Muscle layer of duodenum (tissue), 2 donors: ENCODE results near the gene ACOX3.
"Not testable (repeated sequence)": the region's sequence is repeated elsewhere in the genome, so short reads cannot be mapped to it uniquely, and the experiment has no call there.

Experiments used
- H3K27ac ChIP-seq: one replicate; pipeline ENCODE4 v1.7.0; 2013; ENCODE audit warnings: mild to moderate bottlenecking, low read length
- H3K27me3 ChIP-seq: one replicate; pipeline ENCODE4 v1.7.0; 2013; ENCODE audit warnings: low read depth, mild to moderate bottlenecking, control low read depth, low read length
- H3K36me3 ChIP-seq, 2 donors: one replicate each; pipeline ENCODE4 v1.7.0; 2013; ENCODE audit warnings: low read length in 2 of 2, control low read depth in 1 of 2, mild to moderate bottlenecking in 1 of 2; ENCODE audit not compliant: insufficient read depth in 2 of 2, control insufficient read depth in 1 of 2
- H3K4me1 ChIP-seq, 2 donors: one replicate each; pipeline ENCODE4 v1.7.0; 2013; ENCODE audit warnings: low read length in 2 of 2, mild to moderate bottlenecking in 2 of 2, control low read depth in 1 of 2, moderate library complexity in 1 of 2; ENCODE audit not compliant: insufficient read depth in 2 of 2, control insufficient read depth in 1 of 2
- H3K4me3 ChIP-seq, 2 donors: one replicate each; pipeline ENCODE4 v1.7.0; 2013; ENCODE audit warnings: low read length in 2 of 2, low read depth in 1 of 2, mild to moderate bottlenecking in 1 of 2
- H3K9me3 ChIP-seq, 2 donors: one replicate each; pipeline ENCODE4 v1.7.0; 2013; ENCODE audit warnings: low read length in 2 of 2, control low read depth in 1 of 2, mild to moderate bottlenecking in 1 of 2; ENCODE audit not compliant: control insufficient read depth in 1 of 2
- donor health status: healthy.

Gene ACOX3

DNA sequence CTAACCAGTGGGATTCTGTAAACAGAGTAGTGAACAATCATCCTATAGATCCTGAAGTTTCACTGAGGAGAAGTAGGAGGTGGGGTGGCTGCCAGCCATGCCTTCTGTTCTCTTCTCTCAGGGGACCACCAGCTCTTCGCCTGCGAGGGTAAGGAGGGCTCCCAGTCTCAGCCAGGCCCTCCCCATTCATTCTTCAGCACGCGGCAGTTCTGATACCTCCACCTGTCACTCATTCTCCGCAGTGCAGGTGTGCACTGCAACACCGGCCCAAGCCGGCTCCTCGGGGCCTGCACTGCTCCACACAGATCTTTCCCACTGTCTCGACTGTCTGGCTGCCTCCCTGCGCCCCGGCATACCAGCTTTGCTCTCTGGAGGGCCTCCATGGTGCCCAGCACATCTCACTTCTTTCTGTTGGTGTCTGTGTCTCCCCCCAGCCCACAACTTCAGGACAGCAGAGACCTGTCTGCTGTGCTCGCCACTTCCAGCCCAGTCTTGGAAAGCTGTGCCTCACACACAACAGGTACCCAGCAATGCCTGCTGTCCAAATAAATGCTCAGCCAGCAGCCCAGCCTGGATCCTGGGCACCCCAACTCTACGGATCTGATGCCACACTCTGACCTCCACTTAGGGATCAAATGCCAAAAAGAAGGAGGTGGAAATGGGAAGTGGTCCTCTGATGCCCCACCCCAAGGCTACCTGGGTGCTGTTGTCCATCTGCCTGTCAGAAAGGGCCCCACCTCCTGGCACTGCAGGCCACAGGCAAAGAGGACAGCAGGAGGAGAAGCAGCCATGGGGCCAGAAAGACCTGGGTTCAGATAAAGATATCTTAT is 29.0 kb downstream of the ACOX3 start:
- Histone ChIP-seq H3K27ac (no peak overlapping the region), H3K4me1 (peaks cover 0 to 13% of the 10 kb centered on the region in 2 donors), H3K9me3 (no peaks in the 10 kb centered on the region), H3K27me3 (no peaks in the 10 kb centered on the region), H3K4me3 (no peak overlapping the region), H3K36me3 (peaks cover 25 to 70% of the 10 kb centered on the region in 2 donors)

DNA sequence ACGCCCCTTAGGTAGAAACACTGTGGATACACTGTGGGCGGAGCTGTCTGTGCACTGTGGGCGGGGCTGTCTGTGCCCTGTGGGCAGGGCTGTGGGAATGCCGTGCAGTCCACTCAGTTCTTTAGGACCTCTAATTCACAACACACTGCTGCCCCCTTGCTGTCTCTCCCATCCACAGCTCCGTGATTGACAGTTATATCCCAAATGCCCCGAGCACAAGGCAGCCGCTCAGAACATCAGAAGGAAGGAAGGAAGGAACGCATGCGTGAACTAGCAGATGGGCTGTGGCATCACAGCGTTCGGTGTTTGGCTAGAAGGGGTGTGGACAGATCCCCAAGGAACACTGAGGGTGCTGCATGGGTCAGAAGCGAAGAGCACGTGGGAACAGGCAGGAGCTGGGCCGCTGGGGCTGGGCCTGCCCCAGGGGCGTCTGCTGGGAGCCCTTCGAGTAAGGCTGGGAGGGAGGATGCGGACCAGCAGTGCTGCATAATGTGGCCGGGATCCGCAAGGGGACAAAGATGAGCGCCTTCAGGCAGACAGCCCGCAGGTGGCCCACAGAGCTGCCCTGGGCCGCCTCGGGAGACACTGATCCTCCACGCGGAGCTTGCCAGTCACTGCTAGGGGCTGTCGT is 29.8 kb downstream of the ACOX3 start:
- Histone ChIP-seq H3K36me3 (peaks cover 21 to 67% of the 10 kb centered on the region in 2 donors), H3K4me1 (peaks cover 0 to 13% of the 10 kb centered on the region in 2 donors), H3K27me3 (no peaks in the 10 kb centered on the region), H3K4me3 (no peak overlapping the region), H3K27ac (no peak overlapping the region), H3K9me3 (no peaks in the 10 kb centered on the region)

DNA sequence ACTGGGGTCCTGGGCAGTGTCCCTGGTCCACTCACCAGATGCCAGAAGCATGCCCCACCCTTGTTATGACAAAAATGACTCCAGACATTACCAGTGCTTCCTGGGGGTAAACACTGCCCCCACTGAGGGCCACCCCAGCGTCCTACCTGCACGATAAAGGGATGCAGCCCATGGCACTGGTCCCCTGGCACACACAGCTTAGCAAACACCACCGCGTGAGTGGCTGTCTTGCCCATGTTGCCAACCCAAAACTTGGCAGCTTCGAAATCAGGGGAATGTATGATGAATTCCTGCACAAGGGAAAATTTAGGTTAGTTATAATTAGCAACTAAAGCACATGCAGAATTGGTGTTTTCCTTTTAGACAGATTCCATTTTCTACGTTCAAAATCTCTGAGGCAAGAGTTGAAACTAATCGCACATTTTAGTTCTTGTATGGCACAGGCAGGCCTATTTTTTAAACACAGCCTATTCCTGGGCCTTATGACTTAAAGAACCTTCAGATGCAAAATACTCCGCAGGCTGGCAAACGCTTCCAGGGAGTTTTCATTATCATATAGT is 30.4 kb downstream of the ACOX3 start:
- Histone ChIP-seq H3K4me3 (no peak overlapping the region), H3K27ac (no peak overlapping the region), H3K36me3 (peaks cover 25 to 70% of the 10 kb centered on the region in 2 donors), H3K4me1 (peaks cover 0 to 13% of the 10 kb centered on the region in 2 donors), H3K27me3 (no peaks in the 10 kb centered on the region), H3K9me3 (no peaks in the 10 kb centered on the region)

DNA sequence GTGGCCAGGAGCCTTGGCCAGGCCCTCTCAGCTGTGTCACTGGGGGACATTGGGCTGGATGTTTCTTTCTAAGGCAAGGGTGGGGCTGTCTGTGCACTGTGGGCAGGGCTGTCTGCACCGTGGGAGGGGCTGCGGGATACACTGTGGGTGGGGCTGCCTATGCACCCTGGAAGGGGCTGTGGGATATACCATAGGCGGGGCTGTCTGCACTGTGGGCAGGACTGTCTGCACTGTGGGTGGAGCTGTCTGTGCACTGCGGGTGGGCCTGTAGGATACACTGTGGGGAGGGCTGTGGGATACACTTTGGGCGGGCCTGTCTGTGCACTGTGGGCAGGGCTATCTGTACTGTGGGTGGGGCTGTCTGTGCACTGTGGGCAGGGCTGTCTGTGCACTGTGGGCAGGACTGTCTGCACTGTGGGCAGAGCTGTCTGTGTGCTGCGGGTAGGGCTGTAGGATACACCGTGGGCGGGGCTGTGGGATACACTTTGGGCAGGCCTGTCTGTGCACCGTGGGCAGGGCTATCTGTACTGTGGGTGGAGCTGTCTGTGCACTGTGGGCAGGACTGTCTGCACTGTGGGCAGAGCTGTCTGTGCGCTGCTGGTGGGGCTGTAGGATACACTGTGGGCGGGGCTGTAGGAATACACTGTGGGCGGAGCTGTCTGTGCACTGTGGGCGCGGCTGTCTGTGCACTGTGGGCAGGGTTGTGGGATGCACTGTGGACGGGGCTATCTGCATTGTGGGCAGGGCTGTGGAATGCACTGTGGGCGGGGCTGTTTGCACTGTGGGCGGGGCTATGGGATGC is 31.1 kb downstream of the ACOX3 start:
- H3K27me3 ChIP-seq, result no peaks in the 10 kb centered on the region
- H3K9me3 ChIP-seq, result no peaks in the 10 kb centered on the region
- peaks cover 0 to 13% of the 10 kb centered on the region in 2 donors for H3K4me1 ChIP-seq
- peaks cover 24 to 70% of the 10 kb centered on the region in 2 donors for H3K36me3 ChIP-seq
- H3K4me3 ChIP-seq, result no peak overlapping the region
- H3K27ac ChIP-seq, result no peak overlapping the region

- Histone ChIP-seq H3K36me3 (peaks cover 19 to 54% of the 10 kb centered on the region in 2 donors), H3K9me3 (no peaks in the 10 kb centered on the region), H3K4me3 (no peak overlapping the region), H3K27ac (no peak overlapping the region), H3K4me1 (peaks cover 0 to 16% of the 10 kb centered on the region in 2 donors), H3K27me3 (no peaks in the 10 kb centered on the region)
These were observed 32.8 kb downstream of the ACOX3 start for GRCh38 chr4:8407756-8408155.

- no peak overlapping the region for H3K4me3 ChIP-seq
- peaks cover 0 to 19% of the 10 kb centered on the region in 2 donors for H3K4me1 ChIP-seq
- H3K9me3 ChIP-seq, result no peaks in the 10 kb centered on the region
- H3K27me3 ChIP-seq, result no peaks in the 10 kb centered on the region
- H3K27ac ChIP-seq, result no peak overlapping the region
- H3K36me3 ChIP-seq, result peaks cover 19 to 53% of the 10 kb centered on the region in 2 donors
These were observed 33.2 kb downstream of the ACOX3 start for GRCh38 chr4:8407316-8407715.

- H3K27ac ChIP-seq, H3K4me3 ChIP-seq, H3K9me3 ChIP-seq, H3K27me3 ChIP-seq: not testable (repeated sequence)
- H3K36me3 ChIP-seq, result peaks cover 19 to 49% of the 10 kb centered on the region in 2 donors
- peaks cover 0 to 23% of the 10 kb centered on the region in 2 donors for H3K4me1 ChIP-seq
These were observed 33.6 kb downstream of the ACOX3 start for GRCh38 chr4:8406887-8407286.

DNA sequence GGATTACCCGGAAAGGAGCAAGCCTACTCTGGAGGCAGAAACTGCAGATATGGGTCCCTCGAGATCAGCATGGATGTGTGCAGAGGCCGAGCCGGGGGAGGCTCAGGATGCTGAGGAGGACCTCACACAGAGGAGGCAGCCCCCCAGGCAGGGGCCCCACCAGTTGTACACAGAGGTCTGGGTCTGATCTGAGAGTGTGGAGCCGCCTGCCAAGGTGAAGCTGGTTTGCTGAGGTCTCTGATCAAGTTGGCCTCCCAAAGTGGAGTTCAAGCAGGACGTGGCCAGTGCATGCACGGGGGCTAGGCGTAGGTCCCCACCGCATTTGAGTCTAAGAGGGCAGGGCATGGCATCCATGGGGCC is 35.0 kb downstream of the ACOX3 start:
- Histone ChIP-seq H3K9me3 (no peaks in the 10 kb centered on the region), H3K4me1 (peaks cover 0 to 29% of the 10 kb centered on the region in 2 donors), H3K27me3 (no peaks in the 10 kb centered on the region), H3K4me3 (no peak overlapping the region), H3K36me3 (peaks cover 19 to 36% of the 10 kb centered on the region in 2 donors), H3K27ac (no peak overlapping the region)

DNA sequence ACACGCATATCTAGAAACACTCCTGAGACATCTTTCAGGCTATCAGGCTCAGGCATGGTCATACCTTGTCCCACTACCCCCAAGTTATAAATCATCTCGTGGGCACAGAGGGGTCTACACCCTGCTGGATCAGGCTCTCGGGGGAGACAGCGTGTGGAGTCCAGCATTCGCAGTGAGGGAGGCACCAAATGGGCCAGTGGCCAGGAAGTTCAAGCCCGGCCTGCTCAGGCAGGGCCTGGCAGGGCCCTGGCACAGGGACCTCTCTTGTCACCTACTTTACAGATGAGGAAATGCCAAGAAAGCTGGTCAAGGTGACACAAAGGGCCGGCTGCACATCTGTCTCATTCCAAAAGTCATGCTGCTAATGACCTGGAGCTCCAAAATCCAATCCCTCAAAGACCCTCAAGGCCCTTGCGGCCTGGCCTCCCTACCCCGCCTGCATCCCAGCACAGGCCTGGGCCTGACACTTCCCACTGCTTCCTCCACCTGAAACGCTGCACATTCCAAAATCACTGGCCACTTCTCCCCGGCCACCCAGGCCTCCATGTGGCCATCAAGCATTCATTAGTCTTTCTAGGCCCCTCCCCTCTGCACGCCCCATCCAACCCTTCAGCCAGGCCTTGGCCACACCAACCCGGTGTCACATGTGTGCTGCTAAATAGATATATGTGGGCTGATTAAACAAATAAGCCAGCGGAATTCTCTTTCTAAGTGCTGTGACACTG is 35.6 kb downstream of the ACOX3 start:
- H3K36me3 ChIP-seq, result peaks cover 19 to 34% of the 10 kb centered on the region in 2 donors

DNA sequence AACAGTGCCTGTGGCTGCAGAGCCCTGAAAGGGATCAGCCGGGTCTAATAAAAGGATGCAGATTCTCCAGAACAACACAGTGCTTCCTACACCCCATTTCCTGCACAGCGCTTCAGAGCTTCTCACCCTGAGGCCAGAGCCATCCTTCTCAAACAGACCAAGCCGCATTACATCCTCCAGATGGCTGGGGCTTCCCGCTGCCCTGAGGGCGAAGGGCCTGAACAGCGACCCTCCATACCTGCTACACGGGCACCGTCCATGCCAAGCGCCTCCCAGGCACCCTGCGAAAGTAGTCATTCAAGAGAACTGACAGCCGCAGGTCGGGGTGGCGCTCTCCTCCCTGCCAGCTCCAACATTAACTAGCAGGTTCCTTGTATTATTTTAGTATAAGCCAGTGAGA is 36.5 kb downstream of the ACOX3 start:
- Histone ChIP-seq H3K36me3 (peaks cover 22 to 32% of the 10 kb centered on the region in 2 donors), H3K4me3 (no peak overlapping the region), H3K27me3 (no peaks in the 10 kb centered on the region), H3K27ac (no peak overlapping the region), H3K4me1 (peaks cover 0 to 20% of the 10 kb centered on the region in 2 donors), H3K9me3 (no peaks in the 10 kb centered on the region)

More for the DNA sequence above, 35.6 kb downstream of the ACOX3 start:
- no peak overlapping the region for H3K27ac ChIP-seq
- H3K4me1 ChIP-seq, result peaks cover 0 to 27% of the 10 kb centered on the region in 2 donors
- no peak overlapping the region for H3K4me3 ChIP-seq
- no peaks in the 10 kb centered on the region for H3K27me3 ChIP-seq
- H3K9me3 ChIP-seq, result no peaks in the 10 kb centered on the region
